GM12872 (cell line): ENCODE data around the gene FCMR.

Source experiments
- CTCF ChIP-seq: IDR thresholded peaks from 3 replicates; pipeline ENCODE4 v1.5.1; 2011; ENCODE audit warnings: low read depth, mild to moderate bottlenecking, low read length, moderate library complexity; ENCODE audit not compliant: insufficient read depth

FCMR gene

DNA sequence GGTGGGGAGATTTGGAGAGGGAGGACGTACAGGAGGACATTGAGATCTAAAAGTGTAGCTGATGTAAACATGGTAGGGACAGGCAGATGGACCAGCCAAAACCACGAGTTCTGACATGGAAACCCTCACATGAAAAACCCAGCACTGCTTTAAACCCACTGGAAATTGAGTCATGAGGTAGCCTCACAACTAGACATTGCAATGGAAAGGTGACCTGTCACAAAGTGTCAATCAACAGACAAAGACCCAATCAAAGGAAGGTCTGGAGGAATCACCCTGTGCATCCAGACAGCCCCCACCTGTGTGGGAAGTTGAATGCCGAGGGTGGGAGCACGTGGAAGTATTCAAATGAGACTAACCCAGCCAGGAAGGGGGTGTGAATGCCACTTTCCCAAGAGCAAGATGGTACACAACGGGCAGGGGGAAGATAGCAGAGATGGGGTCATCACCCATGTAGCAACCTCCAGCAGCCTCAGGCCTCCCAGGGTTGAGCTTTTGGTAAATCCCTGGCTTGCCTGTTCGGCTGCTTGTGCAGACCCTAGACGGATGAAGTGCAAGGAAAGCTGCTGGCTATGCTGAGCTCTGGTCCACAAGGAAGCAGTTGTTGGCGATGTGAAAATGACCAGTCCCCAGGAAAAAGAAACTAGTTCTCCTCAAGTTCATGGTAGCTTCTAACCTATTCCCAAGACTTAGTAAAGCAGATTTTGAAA lies 5.6 kb downstream of the FCMR start:
- TF ChIP-seq CTCF, result no peak

DNA sequence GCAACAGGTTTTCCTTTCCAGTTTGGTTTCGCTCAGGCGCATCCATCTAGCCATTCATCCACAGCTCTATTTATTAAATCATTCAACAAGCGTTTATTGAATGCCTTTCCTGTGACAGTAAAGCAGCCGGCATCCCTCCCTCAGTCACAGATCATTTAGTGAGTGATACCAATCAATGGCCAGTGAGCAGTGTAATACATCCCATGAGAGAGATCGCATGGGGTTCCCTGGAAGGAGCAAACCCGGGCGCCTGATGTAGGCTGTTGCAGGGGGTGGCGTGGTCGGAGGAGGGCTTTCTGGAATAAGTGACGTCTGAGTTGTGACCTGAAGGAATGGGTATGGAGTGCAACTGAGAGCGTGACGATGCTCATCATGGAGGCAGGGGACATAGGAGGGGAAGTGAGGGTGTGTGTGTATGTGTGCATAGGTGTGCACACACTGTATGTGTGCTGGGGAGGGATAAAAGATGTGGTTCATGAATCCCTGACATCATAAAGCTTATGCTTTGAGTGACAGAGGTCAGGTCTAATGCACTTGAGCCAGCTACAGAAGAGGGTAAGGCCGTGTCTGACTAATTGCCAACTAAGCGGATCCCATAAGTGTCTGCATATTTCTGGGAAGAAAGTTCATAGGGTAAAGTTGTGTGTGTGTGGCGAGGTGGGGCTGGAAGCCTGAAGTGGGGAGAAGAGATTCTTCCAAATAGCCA lies 6.6 kb downstream of the FCMR start:
- TF ChIP-seq CTCF, result no peak

DNA sequence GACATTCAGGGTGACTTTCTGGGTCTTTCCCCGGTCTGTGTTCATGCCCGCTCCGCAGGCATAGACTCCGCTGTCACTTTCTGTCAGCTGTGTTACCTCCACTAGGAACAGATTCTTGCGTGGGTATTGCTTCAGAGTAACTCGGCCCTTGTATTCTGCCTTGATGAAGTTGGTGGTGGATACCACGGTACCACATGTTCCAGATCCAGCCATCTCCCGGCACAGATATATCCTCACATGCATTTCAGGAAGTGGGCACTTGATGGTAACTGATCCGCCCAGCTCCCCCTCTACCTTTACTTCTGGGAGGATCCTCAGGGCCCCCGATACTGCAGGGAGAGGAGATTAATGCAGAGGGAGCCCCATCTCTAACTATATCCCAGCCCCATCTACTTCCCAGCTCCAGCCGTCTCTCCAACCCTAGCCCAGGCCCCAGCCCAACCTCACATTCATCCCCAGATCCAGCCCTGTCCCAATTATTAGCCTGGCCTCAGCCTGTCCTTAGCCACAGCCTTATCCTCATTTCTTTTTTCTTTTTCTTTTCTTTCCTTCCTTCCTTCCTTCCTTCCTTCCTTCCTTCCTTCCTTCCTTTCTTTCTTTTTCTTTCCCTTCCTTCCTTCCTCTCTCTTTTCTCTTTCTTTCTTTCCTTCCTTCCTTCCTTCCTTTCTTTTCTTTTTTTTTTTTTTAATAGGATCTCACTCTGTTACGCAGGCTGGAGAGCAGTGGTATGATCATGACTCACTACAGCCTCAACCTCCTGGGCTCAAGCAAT lies 7.8 kb downstream of the FCMR start:
- no peak for TF ChIP-seq CTCF

DNA sequence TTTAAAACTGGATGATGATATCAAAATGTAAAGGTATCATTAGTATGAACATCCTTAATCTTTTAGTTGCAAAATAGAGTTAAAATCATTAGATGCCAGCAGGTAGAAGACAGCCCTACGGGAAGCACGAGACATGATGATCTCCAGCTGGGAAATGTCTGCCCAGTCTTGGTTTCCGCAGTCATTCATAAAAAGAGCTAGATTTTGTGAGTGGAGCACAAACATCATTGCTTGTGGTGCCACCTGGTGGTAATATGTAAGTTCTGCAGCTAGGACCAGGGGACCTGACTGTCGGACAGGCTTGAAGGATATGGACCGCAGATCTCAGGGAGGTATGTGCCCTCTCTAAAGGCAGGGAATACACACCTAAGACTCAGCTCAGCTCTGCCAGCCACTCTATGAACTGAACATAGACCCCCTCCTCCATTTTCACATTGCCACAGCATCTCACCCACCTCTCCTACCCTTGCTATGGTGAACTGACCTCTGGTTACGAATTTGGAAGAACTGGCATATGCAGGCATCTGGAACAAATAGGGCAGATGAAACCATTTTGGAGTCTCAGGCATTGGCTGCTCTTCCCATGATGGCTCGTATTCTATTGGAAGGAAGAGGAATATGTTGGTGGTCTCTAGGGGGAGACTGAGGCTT lies 9.2 kb downstream of the FCMR start:
- TF ChIP-seq CTCF, result peak; percentile 83

- peak; percentile 64 for TF ChIP-seq CTCF
Observed at GRCh38 chr1:206911064-206911663, 10.6 kb downstream of the FCMR start.

- TF ChIP-seq CTCF, result no peak
Observed at GRCh38 chr1:206909883-206910318, 11.8 kb downstream of the FCMR start.
